Colon (tissue), 2 donors: ENCODE measurements around the gene ITGA5.

Experiments used
- FAIRE-seq: peaks from 2 replicates; lab custom pipeline; 2012; peaks lifted over from hg19 to GRCh38; lab: Jason Lieb, UNC
- donor health status: control.
- donor health status: control.

Gene ITGA5

GRCh38 chr12:54411391-54412241, 7.5 kb downstream of the ITGA5 start:
- FAIRE-seq, result no peak

GRCh38 chr12:54409267-54409666, 9.8 kb downstream of the ITGA5 start:
- FAIRE-seq, result no peak

- no peak for FAIRE-seq
Observed at GRCh38 chr12:54407183-54407905, 11.7 kb downstream of the ITGA5 start.

- no peak for FAIRE-seq
Observed at GRCh38 chr12:54405573-54405972, 13.5 kb downstream of the ITGA5 start.

GRCh38 chr12:54405106-54405505, 14.0 kb downstream of the ITGA5 start:
- no peak for FAIRE-seq

GRCh38 chr12:54404061-54405004, 14.7 kb downstream of the ITGA5 start:
- no peak for FAIRE-seq

- no peak for FAIRE-seq
Observed at GRCh38 chr12:54401119-54401518, 17.9 kb downstream of the ITGA5 start.

GRCh38 chr12:54398995-54399793, 19.9 kb downstream of the ITGA5 start:
- FAIRE-seq, result no peak

GRCh38 chr12:54398218-54398617, 20.8 kb downstream of the ITGA5 start:
- no peak for FAIRE-seq

GRCh38 chr12:54397157-54397556, 21.9 kb downstream of the ITGA5 start:
- FAIRE-seq, result no peak

- no peak for FAIRE-seq
Observed at GRCh38 chr12:54395545-54395944, 23.5 kb downstream of the ITGA5 start.

GRCh38 chr12:54394986-54395385, 24.1 kb downstream of the ITGA5 start:
- FAIRE-seq, result no peak

- FAIRE-seq, result no peak
Observed at GRCh38 chr12:54394281-54394719, 24.8 kb downstream of the ITGA5 start.

GRCh38 chr12:54393743-54394142, 25.3 kb downstream of the ITGA5 start:
- FAIRE-seq, result no peak

GRCh38 chr12:54393207-54393609, 25.9 kb downstream of the ITGA5 start:
- no peak for FAIRE-seq

GRCh38 chr12:54392485-54393206, 26.4 kb downstream of the ITGA5 start:
- FAIRE-seq, result no peak

GRCh38 chr12:54390668-54391551, 28.2 kb downstream of the ITGA5 start:
- no peak for FAIRE-seq

GRCh38 chr12:54390176-54390667, 28.8 kb downstream of the ITGA5 start:
- no peak for FAIRE-seq

- FAIRE-seq, result no peak
Observed at GRCh38 chr12:54389607-54390175, 29.4 kb downstream of the ITGA5 start.
